KG1 (cell line): ENCODE measurements around the gene PI16.

Source experiments
- DNase-seq: peaks from one replicate; lab custom pipeline; 2025; lab: John Stamatoyannopoulos, UW

PI16 gene, protein sequence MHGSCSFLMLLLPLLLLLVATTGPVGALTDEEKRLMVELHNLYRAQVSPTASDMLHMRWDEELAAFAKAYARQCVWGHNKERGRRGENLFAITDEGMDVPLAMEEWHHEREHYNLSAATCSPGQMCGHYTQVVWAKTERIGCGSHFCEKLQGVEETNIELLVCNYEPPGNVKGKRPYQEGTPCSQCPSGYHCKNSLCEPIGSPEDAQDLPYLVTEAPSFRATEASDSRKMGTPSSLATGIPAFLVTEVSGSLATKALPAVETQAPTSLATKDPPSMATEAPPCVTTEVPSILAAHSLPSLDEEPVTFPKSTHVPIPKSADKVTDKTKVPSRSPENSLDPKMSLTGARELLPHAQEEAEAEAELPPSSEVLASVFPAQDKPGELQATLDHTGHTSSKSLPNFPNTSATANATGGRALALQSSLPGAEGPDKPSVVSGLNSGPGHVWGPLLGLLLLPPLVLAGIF

DNA sequence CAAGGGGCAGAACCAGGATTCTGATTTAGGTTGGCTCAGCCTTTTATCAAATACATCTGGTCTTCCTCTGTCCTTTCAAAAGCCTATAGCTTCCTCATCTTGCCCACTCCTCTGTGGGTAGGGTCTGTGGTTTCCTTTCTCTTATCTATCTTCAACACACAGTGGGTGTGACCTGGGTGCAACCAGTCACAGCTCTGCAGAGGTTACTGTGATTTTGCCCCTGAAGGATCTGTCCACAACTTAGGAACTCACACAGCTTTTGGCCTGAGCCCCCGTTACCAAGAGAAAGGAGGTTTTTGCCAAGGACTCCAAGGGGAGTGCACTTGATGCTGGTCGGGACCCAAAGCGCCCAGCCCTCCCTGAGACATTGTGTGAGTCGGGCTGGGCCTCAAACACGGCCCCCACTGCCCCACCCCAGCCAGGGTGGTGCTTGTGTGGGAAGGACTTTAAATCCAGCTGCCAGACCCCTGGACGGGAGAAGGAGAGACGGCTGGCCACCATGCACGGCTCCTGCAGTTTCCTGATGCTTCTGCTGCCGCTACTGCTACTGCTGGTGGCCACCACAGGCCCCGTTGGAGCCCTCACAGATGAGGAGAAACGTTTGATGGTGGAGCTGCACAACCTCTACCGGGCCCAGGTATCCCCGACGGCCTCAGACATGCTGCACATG lies at the start of gene PI16:
Gene PI16, plus strand, starts transcription at position 477 of the 670 bp plus-strand sequence. Its CDS starts 23 bp downstream, at position 500.
- no peak for DNase-seq

DNA sequence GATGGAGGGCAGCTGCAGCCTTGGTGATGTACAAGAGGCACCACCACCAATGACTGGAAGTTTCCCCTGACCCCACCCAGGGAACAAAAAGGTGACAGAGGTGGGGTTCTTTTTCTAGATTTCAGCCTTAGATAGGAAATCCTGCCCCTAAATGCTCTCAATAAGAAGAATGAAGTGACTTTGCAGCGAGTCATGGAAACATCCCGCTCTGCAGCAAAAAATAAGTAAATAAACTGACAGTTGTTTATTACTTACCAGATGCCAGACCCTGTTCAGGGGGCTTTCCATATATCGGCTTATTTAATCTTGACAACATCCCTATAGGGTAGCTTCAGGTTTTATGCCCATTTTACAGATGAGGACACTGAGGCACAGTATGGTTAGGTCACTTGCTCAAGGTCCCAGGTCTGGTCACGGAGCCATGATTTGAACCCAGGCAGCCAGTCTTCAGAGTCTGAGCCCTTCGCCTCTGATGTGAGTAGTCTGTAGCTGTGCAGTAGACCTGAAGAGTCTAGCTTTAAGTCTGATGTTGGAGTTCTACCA lies 49.6 kb upstream of the PI16 start:
- DNase-seq: no peak

DNA sequence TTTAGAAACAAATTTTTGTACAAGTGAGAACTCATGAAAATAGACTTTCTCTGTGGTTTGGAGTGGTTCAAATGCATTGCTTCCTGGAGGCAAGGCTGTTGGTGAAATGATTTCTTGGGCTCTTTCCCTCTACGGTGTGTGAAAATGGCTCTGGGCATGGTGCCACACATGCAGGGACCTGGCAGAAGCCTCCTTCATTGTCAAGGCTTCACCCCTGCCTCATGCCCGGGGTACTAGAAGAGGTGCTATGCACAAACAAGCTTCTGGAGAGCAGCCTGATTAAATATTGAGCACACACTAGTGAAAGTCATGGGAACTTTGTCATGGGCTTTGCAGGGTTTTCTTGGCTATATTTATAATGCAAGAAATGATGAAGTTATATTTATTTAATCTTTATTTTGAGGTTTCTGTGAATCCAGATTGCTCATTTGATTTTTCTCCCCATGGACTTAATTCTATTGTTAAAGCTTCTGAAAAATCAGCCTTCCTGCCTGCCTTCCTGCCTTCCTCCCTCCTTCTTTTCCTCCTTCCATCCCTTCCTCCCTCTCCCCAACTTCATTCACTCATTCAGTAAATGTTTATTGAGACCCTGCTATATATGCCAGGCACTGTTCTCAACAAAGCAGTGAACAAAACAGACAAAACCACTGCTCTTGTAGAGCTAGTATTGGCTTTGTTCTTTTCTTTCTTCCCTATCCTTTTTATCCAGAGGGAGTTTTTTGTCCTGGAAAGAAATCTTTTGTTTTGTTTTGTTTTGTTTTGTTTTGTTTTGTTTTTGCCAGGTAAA lies 47.8 kb upstream of the PI16 start:
- DNase-seq: no peak

DNA sequence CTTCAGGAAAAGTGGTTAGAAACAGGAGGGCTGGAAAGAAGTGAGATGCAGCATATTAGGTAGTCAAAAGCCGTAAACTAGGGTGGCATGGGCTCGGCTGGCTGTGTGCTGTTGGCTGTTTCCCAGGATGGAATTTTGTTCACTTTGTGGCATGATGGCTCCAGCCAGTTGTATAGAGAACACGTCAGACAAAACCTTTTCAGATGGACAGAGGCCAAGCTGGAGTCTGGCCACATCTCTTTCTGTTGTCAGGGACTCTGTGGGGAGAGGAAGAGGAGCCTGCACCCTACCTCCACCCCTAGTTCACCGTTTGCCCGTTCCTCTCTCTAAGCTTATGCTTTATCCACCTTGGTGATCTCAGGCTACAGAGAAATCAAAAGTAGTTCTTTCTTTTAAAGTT lies 46.8 kb upstream of the PI16 start:
- DNase-seq: no peak

DNA sequence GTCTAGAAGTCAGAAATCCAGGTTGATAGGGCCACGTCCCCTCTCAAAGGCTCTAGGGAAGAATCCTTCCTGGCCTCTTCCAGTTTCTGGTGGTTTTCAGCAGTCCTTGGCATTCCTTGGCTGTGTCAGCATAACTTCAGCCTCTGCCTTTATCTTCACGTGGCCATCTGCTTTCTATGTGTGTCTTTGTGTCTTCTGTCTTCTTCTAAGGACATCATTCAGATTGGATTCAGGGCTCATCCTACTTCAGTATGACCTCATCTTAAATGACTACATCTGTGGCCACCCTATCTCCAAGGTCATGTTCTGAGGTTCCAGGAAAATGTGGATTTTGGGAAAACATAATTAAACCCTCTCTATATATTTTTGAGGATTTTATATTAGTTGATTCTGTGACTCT lies 45.8 kb upstream of the PI16 start:
- DNase-seq: no peak

DNA sequence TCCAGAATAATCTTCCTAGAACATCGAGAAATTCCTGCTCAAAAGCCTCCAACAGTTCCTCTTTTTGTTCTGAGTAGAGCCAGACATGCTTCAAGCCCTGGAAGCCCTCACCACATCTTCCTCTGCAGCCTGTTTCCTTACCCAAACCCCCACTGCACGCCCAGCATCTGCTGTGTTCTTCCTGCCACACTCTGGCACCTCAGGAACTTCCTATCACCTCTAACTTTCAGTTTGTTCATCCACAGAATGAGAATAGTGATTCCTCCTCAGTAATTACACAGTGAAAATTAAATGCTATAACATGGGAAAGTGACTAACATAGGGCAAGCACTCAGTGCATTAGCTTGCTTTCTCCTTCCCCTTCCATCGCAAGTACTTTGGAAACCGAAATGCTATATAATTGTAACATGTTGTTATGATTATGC lies 42.5 kb upstream of the PI16 start:
- peak; percentile 48 for DNase-seq

DNA sequence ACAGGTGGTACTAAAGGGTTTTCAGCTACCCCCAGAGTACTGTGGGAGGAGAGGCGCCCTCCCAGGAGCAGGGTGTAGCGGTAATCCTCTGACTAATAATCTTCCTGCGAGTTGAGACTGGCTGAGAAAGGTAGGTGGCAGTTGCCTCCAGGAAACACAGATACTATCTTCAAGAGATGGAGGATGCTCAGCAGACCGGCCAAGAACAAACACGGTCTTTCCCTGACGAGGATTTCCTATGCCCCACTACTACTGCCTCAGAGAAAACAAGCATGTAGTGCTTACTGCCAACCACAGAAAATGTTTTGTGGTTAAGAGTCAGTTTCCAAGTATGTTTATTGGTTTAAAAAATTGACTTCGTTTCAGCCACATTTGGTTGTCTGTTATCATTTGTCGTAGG lies 42.0 kb upstream of the PI16 start:
- DNase-seq: no peak

DNA sequence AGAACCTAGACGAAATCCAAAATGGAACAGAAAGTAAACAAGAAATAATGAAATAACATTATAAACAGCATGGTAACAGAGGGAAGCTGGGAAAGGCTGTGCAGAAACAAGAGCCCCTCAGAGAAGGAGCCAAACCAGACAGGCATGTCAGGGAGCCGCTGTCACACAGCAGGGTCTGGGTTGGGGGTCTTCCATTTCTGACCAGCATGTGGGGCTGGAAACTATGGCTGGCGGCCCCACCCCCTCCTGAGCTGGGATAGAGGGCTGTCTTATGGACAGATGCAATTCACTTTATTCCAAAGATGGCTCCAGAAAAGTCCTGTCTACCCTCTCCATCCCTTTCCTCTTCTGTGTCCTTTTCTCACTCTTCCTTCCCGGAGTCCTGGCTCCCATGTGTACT lies 41.5 kb upstream of the PI16 start:
- DNase-seq: no peak

DNA sequence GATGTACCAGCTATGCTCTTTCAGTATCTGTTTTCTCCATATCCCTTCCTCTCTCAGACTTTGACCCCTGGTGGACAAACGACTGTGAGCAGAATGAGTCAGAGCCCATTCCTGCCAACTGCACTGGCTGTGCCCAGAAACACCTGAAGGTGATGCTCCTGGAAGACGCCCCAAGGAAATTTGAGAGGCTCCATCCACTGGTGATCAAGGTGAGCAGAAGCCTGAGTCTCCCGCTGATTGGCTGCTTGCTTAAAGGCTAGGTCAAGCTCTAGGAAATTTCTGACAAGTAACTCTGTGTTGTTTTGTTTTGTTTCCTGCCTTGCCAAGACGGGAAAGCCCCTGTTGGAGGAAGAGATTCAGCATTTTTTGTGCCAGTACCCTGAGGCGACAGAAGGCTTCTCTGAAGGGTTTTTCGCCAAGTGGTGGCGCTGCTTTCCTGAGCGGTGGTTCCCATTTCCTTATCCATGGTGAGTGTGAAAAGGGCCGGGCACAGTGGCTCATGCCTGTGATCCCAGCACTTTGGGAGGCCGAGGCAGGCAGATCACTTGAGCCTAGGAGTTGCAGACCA lies 40.2 kb upstream of the PI16 start:
- DNase-seq: no peak

DNA sequence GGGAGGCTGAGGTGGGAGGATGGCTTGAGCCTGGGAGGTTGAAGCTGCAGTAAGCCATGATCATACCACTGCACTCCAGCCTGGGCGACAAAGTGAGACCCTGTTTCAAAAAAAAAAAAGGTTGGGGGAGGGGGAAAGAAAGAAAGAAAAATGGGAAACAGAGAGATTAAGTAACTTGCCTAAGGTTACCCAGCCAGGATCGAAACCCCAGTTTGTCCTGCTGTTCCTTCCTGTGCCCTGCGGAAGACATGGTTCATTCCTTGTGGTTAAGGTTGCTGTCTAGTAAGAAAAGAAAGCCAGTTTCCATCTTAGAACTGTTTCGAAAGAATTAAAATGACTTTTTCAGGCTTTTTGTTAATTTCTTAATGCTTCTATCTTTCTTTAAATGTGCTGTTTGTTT lies 38.9 kb upstream of the PI16 start:
- DNase-seq: no peak

DNA sequence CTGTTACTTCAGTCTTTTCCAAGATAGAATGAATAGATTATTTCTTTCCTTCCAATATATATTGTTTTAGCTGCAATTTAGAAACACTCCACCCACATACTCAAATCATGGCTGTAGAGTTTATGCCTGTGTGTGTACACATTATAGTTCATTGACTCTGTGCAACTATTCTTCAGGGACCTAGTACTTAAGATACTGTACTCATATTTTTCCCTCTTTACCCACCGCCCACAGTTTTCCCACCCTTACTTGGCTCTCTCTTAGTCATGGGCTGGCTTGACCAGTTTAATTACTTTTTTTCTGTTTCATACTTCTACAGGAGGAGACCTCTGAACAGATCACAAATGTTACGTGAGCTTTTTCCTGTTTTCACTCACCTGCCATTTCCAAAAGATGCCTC lies 38.4 kb upstream of the PI16 start:
- DNase-seq: no peak

DNA sequence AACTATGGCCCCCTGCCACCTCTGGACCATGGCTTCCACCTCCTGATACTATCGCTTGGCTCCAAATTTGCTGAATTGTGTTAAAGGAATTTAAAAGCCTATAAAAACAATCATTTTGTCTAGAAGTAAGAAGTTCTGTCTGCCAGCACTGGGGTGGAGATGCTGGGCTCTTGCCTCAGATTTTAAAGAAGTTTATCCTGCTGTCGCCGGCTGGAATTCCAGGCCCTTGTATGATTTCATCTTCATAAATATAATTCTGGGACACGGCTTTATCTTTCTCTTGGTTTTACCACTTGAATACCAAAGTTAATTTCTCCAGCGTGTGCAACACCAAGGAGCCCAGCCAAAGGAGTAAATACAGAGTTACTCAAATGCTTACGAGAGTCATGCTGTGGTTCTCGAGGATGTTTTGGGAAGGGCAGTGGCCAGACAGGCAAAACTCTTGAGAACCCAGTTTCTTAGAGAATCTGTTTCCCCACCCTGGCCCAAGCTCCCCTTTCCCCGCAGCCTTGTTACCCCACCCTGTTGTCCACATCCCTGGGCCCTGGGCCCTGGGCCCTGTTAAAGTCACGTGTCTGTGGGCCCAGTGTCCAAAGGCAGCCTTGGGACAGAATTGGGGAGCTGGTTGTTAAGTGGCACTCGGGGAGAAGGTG lies 36.9 kb upstream of the PI16 start:
- DNase-seq: no peak

DNA sequence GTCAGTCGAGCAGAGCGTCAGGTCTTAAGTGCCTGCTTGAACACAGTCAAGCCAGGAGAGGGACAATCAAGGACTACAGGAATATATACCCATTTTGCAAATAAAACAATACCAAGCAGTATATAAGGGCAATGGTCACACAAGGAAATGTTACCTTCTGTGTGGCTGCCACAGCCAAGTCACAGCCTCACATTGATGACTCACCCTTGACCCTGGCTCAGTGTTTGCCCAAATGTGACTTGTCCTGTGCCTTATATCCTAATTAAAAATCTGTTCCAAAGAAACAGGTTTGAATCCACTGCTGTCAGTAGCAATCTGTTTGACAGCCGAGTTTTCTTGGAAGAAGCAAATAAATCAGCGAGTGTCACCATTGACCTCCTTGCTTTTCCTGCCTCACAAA lies 34.5 kb upstream of the PI16 start:
- no peak for DNase-seq

DNA sequence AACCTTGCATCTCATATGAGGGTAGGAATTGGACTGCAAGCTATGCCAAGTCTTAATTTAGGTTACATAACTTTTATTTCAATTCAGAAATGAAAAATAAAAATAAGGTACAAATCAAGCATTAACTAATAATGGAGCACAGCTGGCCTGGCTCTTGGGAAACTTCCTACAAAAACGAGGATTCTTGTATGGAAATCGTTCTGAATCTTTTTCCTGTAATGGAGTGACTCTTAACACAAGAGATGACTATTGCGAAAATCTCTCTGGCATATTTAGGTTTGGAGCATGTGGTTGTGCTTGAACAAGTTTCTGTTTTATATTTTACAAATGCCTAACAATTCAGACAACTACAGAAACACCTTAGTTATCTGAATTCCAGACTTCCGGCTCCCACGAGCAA lies 34.0 kb upstream of the PI16 start:
- no peak for DNase-seq

DNA sequence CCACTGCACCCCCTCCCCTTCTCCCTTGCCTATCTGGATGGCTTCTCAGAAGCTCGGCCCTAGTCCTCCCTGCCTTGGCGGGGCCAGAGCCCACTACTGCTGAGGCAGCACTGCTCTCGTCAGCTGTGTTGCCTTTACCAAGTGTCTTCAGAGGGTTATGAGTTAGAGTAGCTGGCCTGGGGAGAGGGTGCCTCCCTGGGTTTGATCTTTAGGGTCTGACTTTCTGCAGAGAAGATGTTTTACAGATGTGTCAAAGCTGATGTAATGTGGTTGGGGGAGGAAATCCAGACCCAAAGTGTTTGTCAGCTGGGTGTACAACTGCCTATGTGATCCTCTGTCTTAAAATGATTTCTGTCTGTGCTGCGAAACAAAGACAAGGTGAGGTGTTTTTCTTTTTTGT lies 30.4 kb upstream of the PI16 start:
- DNase-seq: no peak

DNA sequence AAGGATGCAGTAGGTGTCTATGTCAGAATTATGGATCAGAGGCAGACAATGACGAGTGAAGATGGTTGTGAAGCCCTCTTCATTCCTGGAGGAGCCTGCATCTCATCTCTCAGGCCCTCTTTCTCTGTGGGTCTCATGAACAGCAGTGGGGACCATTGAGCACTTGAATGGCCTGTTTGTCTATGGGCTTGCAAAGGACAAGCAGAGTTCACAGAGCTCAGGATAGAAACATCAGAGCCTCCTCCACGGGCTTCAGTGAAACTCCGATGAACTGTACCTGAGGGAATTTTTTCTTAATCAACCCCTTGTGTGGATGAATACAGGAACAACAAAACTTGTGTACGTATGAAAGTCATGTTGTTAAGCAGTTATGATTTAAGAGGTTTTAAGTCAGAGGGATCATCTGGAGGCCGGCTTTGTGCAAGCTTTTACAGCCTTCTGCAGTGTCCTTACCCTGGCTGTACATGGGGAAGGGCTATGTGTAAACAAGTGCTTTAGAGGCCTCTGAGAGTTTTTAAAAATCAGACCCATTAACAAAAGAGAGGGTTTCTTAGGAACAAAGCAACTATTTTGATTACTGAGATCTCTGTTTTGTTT lies 29.7 kb upstream of the PI16 start:
- DNase-seq: no peak

DNA sequence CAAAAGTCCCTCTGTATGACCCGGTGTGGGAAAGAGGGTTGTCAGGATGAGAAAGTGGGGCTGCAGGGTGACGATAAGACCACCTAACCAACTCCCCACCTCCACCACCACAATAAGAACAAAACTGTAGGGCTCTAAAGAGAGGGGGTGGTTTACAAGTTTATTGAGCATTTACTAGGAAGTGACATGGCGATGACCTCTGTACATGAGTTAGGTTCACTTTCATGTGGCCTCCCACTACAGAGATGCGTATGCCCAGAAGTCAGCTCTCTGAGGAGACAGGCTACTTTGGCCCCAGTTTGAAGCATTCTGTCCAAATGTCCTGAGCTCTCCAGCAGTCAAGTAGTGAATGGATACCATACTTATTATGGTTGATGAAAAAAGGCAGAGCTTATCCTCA lies 28.7 kb upstream of the PI16 start:
- no peak for DNase-seq

DNA sequence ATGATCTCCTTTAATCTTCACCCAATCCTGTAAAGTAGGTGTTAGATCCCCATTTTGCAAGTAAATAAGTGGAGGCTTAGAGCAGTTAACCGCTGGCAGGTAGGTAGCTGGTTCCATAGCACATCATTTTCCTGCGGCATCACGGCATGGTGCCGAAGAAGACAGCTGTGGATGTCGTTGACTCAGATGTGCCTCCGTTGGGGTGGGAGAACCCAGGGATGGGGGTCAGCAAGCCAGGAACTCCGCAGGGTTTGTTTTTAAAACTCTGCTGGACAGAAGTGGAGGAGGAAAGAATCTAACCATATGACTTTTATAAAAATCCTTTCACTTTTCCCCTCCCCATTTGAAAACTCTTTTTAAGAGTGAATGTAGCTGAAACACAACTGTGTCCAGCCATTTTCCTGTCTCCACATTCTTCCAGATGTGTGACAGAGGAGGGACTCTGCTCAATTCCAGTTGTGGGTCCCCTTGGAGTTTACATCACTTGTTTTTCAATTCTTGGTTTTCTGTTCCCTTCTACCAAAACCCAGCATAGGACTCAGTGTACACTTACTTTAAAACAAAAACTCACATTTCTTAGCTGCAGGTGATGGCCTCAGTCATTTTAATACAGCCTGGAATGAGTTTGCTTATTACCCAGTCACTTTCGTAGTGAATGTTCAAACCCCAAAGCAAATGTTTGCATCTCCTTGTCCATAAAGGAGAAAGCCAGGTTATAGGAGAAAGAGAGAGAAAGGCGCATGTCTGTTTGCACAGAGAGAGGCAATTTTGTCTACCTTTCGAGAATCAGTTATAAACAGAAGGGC lies 27.6 kb upstream of the PI16 start:
- DNase-seq: no peak

DNA sequence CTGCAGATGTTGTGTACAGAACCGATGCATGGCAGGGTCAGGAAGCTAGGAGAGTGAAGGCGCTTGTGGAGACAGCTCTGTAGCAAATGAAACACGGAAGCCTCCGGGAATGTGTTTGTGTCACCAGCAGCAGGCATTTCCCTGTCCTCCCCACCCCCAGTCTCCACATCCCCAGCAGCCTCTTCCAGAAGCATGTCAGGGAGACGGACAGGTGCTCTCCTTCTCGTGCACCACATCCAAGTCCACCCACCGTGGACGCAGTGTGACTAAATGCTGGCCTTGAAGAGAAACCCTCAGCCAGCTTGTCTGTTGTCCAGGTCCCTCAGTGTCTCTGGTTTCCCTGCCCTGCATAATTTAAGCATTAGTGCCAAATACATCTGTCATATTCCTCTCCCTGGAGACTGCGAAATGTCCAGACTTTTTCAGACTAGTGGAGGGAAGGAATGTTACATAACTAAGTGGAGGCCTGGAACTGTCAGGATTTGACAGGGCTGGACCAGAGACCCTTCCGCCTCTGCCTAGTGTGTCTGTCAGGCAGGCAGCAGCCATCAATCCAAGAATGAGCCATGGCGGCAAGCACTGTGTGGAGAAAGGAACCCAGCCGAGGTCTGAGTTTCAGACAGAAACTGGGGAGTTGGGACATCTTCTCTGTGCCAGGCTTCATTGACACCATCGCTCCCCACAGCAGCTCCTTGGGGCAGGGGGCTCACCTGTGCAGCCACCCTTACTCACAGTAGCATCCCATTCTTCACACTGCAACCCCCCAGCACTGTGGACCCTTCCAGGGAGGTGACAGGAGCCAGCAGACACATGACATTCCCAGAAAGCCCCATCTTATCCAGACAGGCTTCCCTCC lies 26.6 kb upstream of the PI16 start:
- DNase-seq: no peak
